ENCODE measurements around the gene HRH3.

The HRH3 gene

GRCh38 chr20:62230276-62230675, 10.2 kb upstream of the HRH3 start:
- DNase-seq (ENCODE audit: low read depth in 2 of 2) = no peak

GRCh38 chr20:62229667-62230066, 9.6 kb upstream of the HRH3 start:
- DNase-seq (ENCODE audit: low read depth in 2 of 2) = no peak

GRCh38 chr20:62228982-62229545, 9.0 kb upstream of the HRH3 start:
- DNase-seq (ENCODE audit: low read depth in 2 of 2) = no peak

GRCh38 chr20:62227977-62228958, 8.2 kb upstream of the HRH3 start:
- DNase-seq (ENCODE audit: low read depth in 2 of 2) = no peak

- DNase-seq (ENCODE audit: low read depth in 2 of 2) = no peak
Measured at GRCh38 chr20:62227591-62227976, 7.5 kb upstream of the HRH3 start.

- no peak for DNase-seq (ENCODE audit: low read depth in 2 of 2)
Measured at GRCh38 chr20:62226707-62227590, 6.9 kb upstream of the HRH3 start.

GRCh38 chr20:62225820-62226635, 6.0 kb upstream of the HRH3 start:
- no peak for DNase-seq (ENCODE audit: low read depth in 2 of 2)

- DNase-seq (ENCODE audit: low read depth in 2 of 2) = no peak
Measured at GRCh38 chr20:62225026-62225425, 4.9 kb upstream of the HRH3 start.

- no peak for DNase-seq (ENCODE audit: low read depth in 2 of 2)
Measured at GRCh38 chr20:62224113-62224855, 4.2 kb upstream of the HRH3 start.

GRCh38 chr20:62223571-62223970, 3.5 kb upstream of the HRH3 start:
- no peak for DNase-seq (ENCODE audit: low read depth in 2 of 2)

GRCh38 chr20:62222972-62223371, 2.9 kb upstream of the HRH3 start:
- DNase-seq (ENCODE audit: low read depth in 2 of 2) = no peak

- DNase-seq (ENCODE audit: low read depth in 2 of 2) = no peak
Measured at GRCh38 chr20:62222266-62222850, 2.3 kb upstream of the HRH3 start.

- DNase-seq (ENCODE audit: low read depth in 2 of 2) = no peak
Measured at GRCh38 chr20:62220666-62221568, 839 bp upstream of the HRH3 start.

- DNase-seq (ENCODE audit: low read depth in 2 of 2) = no peak
Measured at GRCh38 chr20:62219101-62219991, 732 bp downstream of the HRH3 start.

GRCh38 chr20:62217913-62218773, 1.9 kb downstream of the HRH3 start:
- DNase-seq (ENCODE audit: low read depth in 2 of 2) = no peak

GRCh38 chr20:62216636-62217566, 3.2 kb downstream of the HRH3 start:
- no peak for DNase-seq (ENCODE audit: low read depth in 2 of 2)
